HEK293T (cell line): ENCODE results near the gene MAST4.

Experiments used
- CTCF ChIA-PET: fragments of 350-600 bp; formaldehyde crosslinking; extraction: SDS; loops from one replicate; lab custom pipeline; 2021; ENCODE audit warnings: antibody characterized with exemption, inconsistent platforms; lab: Yijun Ruan, JAX
- POLR2A ChIA-PET: fragments of 350-600 bp; formaldehyde crosslinking; extraction: SDS; loops from one replicate; lab custom pipeline; 2020; ENCODE audit warnings: antibody characterized with exemption, inconsistent platforms; lab: Yijun Ruan, JAX
- DNase-seq: peaks from one replicate; pipeline ENCODE4 v3.0.0; 2012; ENCODE audit warnings: mixed read lengths; ENCODE audit errors: extremely low spot score
- ARNT ChIP-seq: fragments of 450-650 bp; IDR thresholded peaks from 2 replicates; pipeline ENCODE4 v1.6.1; 2017; ENCODE audit warnings: mild to moderate bottlenecking
- BHLHE40 ChIP-seq: fragments of 450-650 bp; IDR thresholded peaks from 2 replicates; pipeline ENCODE4 v1.6.1; 2016; ENCODE audit warnings: mild to moderate bottlenecking, moderate library complexity, borderline replicate concordance
- CTBP1 ChIP-seq: fragments of 450-650 bp; IDR thresholded peaks from 2 replicates; pipeline ENCODE4 v1.6.1; 2016; ENCODE audit warnings: borderline replicate concordance
- ELF4 ChIP-seq: fragments of 450-650 bp; IDR thresholded peaks from 2 replicates; pipeline ENCODE4 v1.6.1; 2017; ENCODE audit warnings: antibody characterized with exemption
- FOXA1 ChIP-seq: fragments of 450-650 bp; IDR thresholded peaks from 2 replicates; pipeline ENCODE4 v1.6.1; 2016; ENCODE audit warnings: mild to moderate bottlenecking
- FOXK2 ChIP-seq: fragments of 450-650 bp; IDR thresholded peaks from 2 replicates; pipeline ENCODE4 v1.6.1; 2016; ENCODE audit warnings: mild to moderate bottlenecking
- FOXM1 ChIP-seq: fragments of 450-650 bp; IDR thresholded peaks from 2 replicates; pipeline ENCODE4 v1.6.1; 2017; ENCODE audit warnings: mild to moderate bottlenecking, borderline replicate concordance
- HDGF ChIP-seq: fragments of 450-650 bp; IDR thresholded peaks from 2 replicates; pipeline ENCODE4 v1.6.1; 2017; ENCODE audit warnings: antibody characterized with exemption, borderline replicate concordance
- L3MBTL2 ChIP-seq: fragments of 450-650 bp; conservative IDR thresholded peaks from 2 replicates; pipeline ENCODE4 v1.6.1; 2016; ENCODE audit warnings: mild to moderate bottlenecking
- LEF1 ChIP-seq: fragments of 450-650 bp; IDR thresholded peaks from 2 replicates; pipeline ENCODE4 v1.6.1; 2017; ENCODE audit warnings: mild to moderate bottlenecking, borderline replicate concordance
- NFRKB ChIP-seq: fragments of 450-650 bp; IDR thresholded peaks from 2 replicates; pipeline ENCODE4 v1.6.1; 2016; ENCODE audit warnings: mild to moderate bottlenecking, moderate library complexity
- SP1 ChIP-seq: fragments of 450-650 bp; IDR thresholded peaks from 2 replicates; pipeline ENCODE4 v1.6.1; 2017
- SUZ12 ChIP-seq: fragments of 450-650 bp; IDR thresholded peaks from 2 replicates; pipeline ENCODE4 v1.6.1; 2016; ENCODE audit warnings: mild to moderate bottlenecking
- TARDBP ChIP-seq: fragments of 450-650 bp; IDR thresholded peaks from 2 replicates; pipeline ENCODE4 v1.6.1; 2016
- ZNF384 ChIP-seq: fragments of 450-650 bp; IDR thresholded peaks from 2 replicates; pipeline ENCODE4 v1.6.1; 2016
- TF ChIP-seq, protein P1 (sequence below): fragments of 450-650 bp; IDR thresholded peaks from 2 replicates; pipeline ENCODE4 v1.6.1; 2016

Gene MAST4

DNA sequence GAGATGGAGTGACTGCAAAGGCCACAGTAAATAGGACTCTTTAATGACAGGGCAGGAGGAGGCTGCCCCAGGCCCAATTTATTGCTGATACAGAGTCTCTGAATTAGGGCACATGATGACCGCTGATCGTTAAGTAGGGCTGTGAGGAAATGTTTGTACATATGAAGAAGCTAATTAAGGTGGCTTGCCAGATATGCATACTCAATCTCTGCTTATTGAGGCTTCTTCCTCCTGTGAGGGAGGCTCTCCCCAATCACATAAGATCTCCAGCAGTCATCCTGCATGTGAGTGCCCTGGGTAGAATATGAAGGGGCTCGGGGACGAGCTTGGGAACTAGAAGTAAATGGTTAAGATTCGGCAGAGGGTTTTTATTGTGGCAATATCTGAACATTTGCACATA lies 608.6 kb downstream of the MAST4 start:
- ChIA-PET POLR2A (no interaction called here), CTCF (no interaction called here)
- TF ChIP-seq LEF1 (no peak), FOXA1 (no peak), FOXM1 (no peak), HDGF (no peak), BHLHE40 (no peak)
- no peak for DNase-seq

DNA sequence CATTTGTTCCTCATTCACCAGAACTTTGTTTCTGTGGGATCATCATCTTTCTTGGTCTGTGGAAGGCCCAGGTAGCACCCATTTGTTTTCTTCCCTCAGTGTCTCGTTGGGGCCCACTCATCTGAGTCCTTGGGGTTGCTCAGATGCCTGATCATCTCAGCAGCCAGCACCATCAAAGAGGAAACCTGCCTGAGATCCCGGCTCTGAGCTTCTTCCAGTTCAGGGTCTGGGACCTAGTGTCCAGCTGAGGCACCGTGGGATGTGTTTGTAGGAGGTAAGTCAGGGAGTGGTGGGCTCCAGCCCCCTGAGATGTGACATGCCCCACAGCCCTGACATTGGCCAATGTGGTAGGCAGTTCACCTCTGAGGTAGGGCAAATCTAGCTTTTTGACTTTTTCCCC lies 609.8 kb downstream of the MAST4 start:
- POLR2A ChIA-PET = interaction anchor here (1.2 kb wide), 1 partner anchor 10 kb away, joined by 4 read pairs; no protein-coding TSS in a partner anchor

DNA sequence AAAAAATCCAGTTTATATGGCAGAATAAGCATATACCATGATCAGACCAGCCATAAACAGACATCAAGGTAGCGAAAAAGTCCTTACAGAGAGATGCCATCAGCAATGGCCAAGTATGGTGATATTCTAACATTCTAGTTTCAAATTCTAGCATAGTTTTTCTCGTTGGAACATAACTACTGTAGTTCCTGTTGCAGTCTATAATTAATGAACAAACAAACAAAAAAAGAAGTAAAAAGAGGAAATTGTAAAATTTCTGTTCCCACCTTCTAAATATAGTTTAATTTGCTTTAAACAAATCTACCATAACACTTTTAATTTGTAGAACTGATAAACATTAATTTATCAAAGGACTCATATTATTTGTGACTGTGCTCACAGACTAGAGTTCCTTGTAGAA lies 610.3 kb downstream of the MAST4 start:
- CTCF ChIA-PET = interaction anchor here (1.2 kb wide), 1 partner anchor 49 kb away, joined by 5 read pairs; no protein-coding TSS in a partner anchor

More for the DNA sequence above, 609.8 kb downstream of the MAST4 start:
- no peak for TF ChIP-seq FOXK2
- TF ChIP-seq, protein P1, sequence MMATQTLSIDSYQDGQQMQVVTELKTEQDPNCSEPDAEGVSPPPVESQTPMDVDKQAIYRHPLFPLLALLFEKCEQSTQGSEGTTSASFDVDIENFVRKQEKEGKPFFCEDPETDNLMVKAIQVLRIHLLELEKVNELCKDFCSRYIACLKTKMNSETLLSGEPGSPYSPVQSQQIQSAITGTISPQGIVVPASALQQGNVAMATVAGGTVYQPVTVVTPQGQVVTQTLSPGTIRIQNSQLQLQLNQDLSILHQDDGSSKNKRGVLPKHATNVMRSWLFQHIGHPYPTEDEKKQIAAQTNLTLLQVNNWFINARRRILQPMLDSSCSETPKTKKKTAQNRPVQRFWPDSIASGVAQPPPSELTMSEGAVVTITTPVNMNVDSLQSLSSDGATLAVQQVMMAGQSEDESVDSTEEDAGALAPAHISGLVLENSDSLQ = no peak
- CTCF ChIA-PET = no interaction called here
- no peak for DNase-seq

DNA sequence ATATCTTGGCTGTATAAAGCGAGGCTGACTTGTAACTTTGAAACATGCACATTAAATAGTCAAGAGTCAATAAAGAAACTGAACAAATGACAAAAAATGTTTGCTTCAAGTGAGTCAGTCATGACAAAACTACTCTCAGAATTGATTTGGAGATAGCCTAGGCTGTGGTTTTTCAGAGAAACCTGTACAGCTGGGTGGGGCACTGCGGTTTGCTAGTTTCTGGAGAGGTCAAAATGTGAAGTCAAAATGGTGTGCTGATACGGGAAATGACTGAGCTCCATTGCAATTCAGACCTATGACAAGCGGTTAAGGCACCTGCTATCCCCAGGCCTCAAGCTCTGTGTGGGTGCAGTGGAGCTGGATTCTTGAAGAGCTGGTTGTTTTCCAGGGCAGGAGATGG lies 610.7 kb downstream of the MAST4 start:
- CTCF ChIA-PET = interaction anchor here (1.2 kb wide), 1 partner anchor 50 kb away, joined by 5 read pairs; no protein-coding TSS in a partner anchor
- POLR2A ChIA-PET = interaction anchor here (0.9 kb wide), 1 partner anchor 14 kb away, joined by 3 read pairs; no protein-coding TSS in a partner anchor
- no peak for DNase-seq
- no peak for TF ChIP-seq LEF1
- TF ChIP-seq BHLHE40 = no peak
- TF ChIP-seq SP1 = no peak
- no peak for TF ChIP-seq NFRKB
- no peak for TF ChIP-seq ELF4
- TF ChIP-seq, protein P1 = no peak
- TF ChIP-seq HDGF = no peak
- TF ChIP-seq FOXK2 = no peak

More for the DNA sequence above, 610.3 kb downstream of the MAST4 start:
- POLR2A ChIA-PET = interaction anchor here (1.2 kb wide), 1 partner anchor 9 kb away, joined by 4 read pairs; no protein-coding TSS in a partner anchor
- no peak for DNase-seq
- TF ChIP-seq FOXK2 = no peak
- TF ChIP-seq LEF1 = no peak
- TF ChIP-seq ZNF384 = no peak
- no peak for TF ChIP-seq NFRKB
- no peak for TF ChIP-seq FOXM1
- no peak for TF ChIP-seq BHLHE40
- no peak for TF ChIP-seq CTBP1
- TF ChIP-seq, protein P1 = no peak
- TF ChIP-seq TARDBP = no peak
- no peak for TF ChIP-seq HDGF
- no peak for TF ChIP-seq SUZ12
- no peak for TF ChIP-seq SP1
- TF ChIP-seq L3MBTL2 = no peak
- no peak for TF ChIP-seq FOXA1

DNA sequence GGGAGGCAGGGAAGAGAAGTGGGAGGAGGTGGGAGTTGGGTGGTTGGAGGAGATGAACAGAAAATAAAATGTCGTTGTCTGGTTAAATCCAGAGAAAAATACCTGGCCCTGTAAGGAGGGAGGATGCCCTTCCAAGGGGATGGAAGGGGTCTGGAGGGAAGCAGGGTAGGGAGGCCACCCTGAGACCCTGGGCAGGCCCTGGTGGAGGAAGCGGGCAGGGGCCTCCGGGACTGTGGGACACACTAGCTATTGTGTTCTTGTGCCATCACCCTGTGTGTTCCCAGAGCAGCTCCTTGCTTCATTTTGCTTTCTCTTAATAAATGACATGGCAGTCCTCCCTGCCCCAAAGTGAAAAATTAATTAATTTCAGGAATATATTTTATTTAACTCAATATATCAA lies 612.2 kb downstream of the MAST4 start:
- no peak for TF ChIP-seq CTBP1
- TF ChIP-seq BHLHE40 = no peak
- no peak for TF ChIP-seq SP1
- TF ChIP-seq NFRKB = no peak
- no peak for TF ChIP-seq FOXM1
- no peak for TF ChIP-seq ARNT
- no peak for TF ChIP-seq ELF4
- POLR2A ChIA-PET = no interaction called here
- no peak for DNase-seq
- CTCF ChIA-PET = interaction anchor here (0.5 to 1.1 kb wide), 7 partner anchors 9 to 825 kb away, joined by 3 to 5 read pairs (median 3); no protein-coding TSS in a partner anchor

DNA sequence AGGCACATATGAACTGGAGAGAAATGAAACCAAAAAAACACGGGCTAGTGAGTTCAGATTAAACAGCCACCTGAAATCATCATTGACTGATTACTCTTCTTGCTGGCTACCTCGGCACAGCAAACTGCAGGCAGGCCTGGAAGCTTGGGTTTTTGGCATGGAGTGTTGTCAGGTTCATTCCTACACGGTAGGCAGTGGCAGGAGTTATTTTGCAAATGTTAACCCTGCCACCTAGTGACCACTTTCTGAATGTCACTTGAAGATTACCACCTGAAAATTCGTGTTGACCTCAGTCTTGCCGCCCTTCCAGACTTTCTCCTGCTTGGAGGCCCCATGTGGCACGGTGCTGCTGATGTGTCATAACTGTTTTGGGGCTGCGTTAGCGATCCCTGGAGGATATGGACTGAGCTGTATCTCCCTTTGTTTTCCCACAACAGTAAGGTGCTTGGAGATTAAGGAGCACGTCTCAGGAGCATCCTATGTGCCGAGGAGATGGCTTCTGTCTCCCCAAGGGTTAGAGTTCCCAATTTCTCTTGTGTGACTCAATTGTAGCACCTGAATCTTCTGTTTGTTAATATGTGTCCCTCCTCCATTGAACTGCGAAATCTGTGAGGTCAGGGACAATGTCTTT lies 613.1 kb downstream of the MAST4 start:
- peak; percentile 79 for DNase-seq
- TF ChIP-seq NFRKB (no peak), ARNT (no peak), LEF1 (no peak), ELF4 (no peak), HDGF (no peak), ZNF384 (no peak), FOXM1 (no peak), FOXK2 (no peak), SP1 (no peak), BHLHE40 (no peak), TARDBP (no peak), FOXA1 (no peak), SUZ12 (no peak), CTBP1 (no peak)
- TF ChIP-seq, protein P1 = no peak
- POLR2A ChIA-PET = no interaction called here
- CTCF ChIA-PET = interaction anchor here (0.5 to 1.0 kb wide), 6 partner anchors 9 to 825 kb away, joined by 3 to 5 read pairs (median 3); no protein-coding TSS in a partner anchor
